Stimulated activated CD8-positive, alpha-beta memory T cell treated with anti-CD3 and anti-CD28 coated beads, Interleukin-15, amount 100 ng/mL, for 48 hours (primary cell): ENCODE results near the gene ITFG2.

Source experiments
- DNase-seq, 2 donors: peaks; one replicate each; pipeline ENCODE4 v3.0.0-alpha.2; 2020; ENCODE audit warnings: low read depth in 2 of 2

ITFG2 gene

GRCh38 chr12:2832550-2833127, 20.2 kb downstream of the ITFG2 start:
- DNase-seq = no peak

GRCh38 chr12:2833327-2833726, 20.9 kb downstream of the ITFG2 start:
- no peak for DNase-seq

- no peak for DNase-seq
Measured at GRCh38 chr12:2833810-2834209, 21.3 kb downstream of the ITFG2 start.

- no peak for DNase-seq
Measured at GRCh38 chr12:2834581-2835491, 22.4 kb downstream of the ITFG2 start, which contains the start of gene NRIP2. Gene NRIP2, minus strand, starts transcription at chr12:2835035. Its CDS starts 52 bp downstream, at chr12:2834983.

GRCh38 chr12:2835691-2836403, 23.4 kb downstream of the ITFG2 start:
- DNase-seq = no peak

GRCh38 chr12:2836574-2836973, 24.1 kb downstream of the ITFG2 start:
- no peak for DNase-seq

GRCh38 chr12:2841056-2841650, 28.7 kb downstream of the ITFG2 start:
- no peak for DNase-seq

GRCh38 chr12:2842948-2843347, 30.5 kb downstream of the ITFG2 start:
- DNase-seq = no peak

GRCh38 chr12:2844786-2845185, 32.3 kb downstream of the ITFG2 start:
- DNase-seq = no peak

- no peak for DNase-seq
Measured at GRCh38 chr12:2845280-2845679, 32.8 kb downstream of the ITFG2 start.

- no peak for DNase-seq
Measured at GRCh38 chr12:2851931-2852330, 39.5 kb downstream of the ITFG2 start.

GRCh38 chr12:2853626-2854025, 41.2 kb downstream of the ITFG2 start:
- peak in 1 of 2 donors; percentile 15 for DNase-seq

GRCh38 chr12:2854669-2855453, 42.4 kb downstream of the ITFG2 start:
- no peak for DNase-seq

GRCh38 chr12:2855546-2855945, 43.1 kb downstream of the ITFG2 start:
- no peak for DNase-seq

GRCh38 chr12:2856051-2856450, 43.6 kb downstream of the ITFG2 start:
- no peak for DNase-seq

GRCh38 chr12:2857021-2857431, 44.6 kb downstream of the ITFG2 start, which contains the start of gene TEX52:
Gene TEX52, minus strand, starts transcription at chr12:2857039. Its CDS starts 13 bp downstream, at chr12:2857026.
- DNase-seq = no peak

GRCh38 chr12:2857576-2857975, 45.1 kb downstream of the ITFG2 start:
- no peak for DNase-seq

- no peak for DNase-seq
Measured at GRCh38 chr12:2858334-2858733, 45.9 kb downstream of the ITFG2 start.

- DNase-seq = no peak
Measured at GRCh38 chr12:2858944-2859421, 46.5 kb downstream of the ITFG2 start.

GRCh38 chr12:2860170-2860569, 47.7 kb downstream of the ITFG2 start:
- DNase-seq = no peak

- DNase-seq = no peak
Measured at GRCh38 chr12:2862876-2863275, 50.4 kb downstream of the ITFG2 start.
